BLaER1 treated with 17β-estradiol and CSF1 and Interleukin-3, amounts not matched to agents 10 nM and 100 nM (cell line): ENCODE measurements around the gene GRM4.

Experiments
- H3K27ac ChIP-seq, 11 experiments: shearing (Covaris generic); formaldehyde crosslinking; 2 replicates each; pipeline ENCODE4 v1.8.1; 2022
- H3K27me3 ChIP-seq, 11 experiments: shearing (Covaris generic); formaldehyde crosslinking; 2 replicates each; pipeline ENCODE4 v1.8.1; 2022
- H3K36me3 ChIP-seq, 11 experiments: shearing (Covaris generic); formaldehyde crosslinking; 2 replicates each; pipeline ENCODE4 v1.8.1; 2022
- H3K4me1 ChIP-seq, 10 experiments: shearing (Covaris generic); formaldehyde crosslinking; 2 replicates each; pipeline ENCODE4 v1.8.1; 2022
- H3K4me2 ChIP-seq, 11 experiments: shearing (Covaris generic); formaldehyde crosslinking; 2 replicates each; pipeline ENCODE4 v1.8.1; 2022
- H3K4me3 ChIP-seq, 10 experiments: shearing (Covaris generic); formaldehyde crosslinking; 2 replicates each; pipeline ENCODE4 v1.8.1; 2022
- H3K9ac ChIP-seq, 11 experiments: shearing (Covaris generic); formaldehyde crosslinking; 2 replicates each; pipeline ENCODE4 v1.8.1; 2022
- H3K9me3 ChIP-seq, 11 experiments: shearing (Covaris generic); formaldehyde crosslinking; replicated peaks in 1 of 11; 2 replicates each; pipeline ENCODE4 v1.8.1; 2022
- H4K20me1 ChIP-seq, 11 experiments: shearing (Covaris generic); formaldehyde crosslinking; 2 replicates each; pipeline ENCODE4 v1.8.1; 2022
- Cebpa-rat ChIP-seq, 11 experiments: shearing (Covaris generic); IDR thresholded peaks; 2 replicates each; pipeline ENCODE4 v1.8.1; 2022

GRM4 gene

GRCh38 chr6:34126419-34126818 lies 19.5 kb downstream of the GRM4 start:
- Histone ChIP-seq H3K36me3 (no peaks in the 10 kb centered on the region), H3K4me2 (no peak overlapping the region), H3K4me3 (no peak overlapping the region), H3K9ac (no peak overlapping the region), H4K20me1 (peaks cover 0 to 39% (median under 1%) of the 10 kb centered on the region in 11 experiments; a peak in 10 of 22 replicates), H3K27me3 (peaks cover 0 to 8% (median 0%) of the 10 kb centered on the region in 11 experiments; a peak in 8 of 22 replicates), H3K9me3 (no peaks in the 10 kb centered on the region), H3K27ac (no peak overlapping the region), H3K4me1 (peaks cover 0 to 3% (median under 1%) of the 10 kb centered on the region in 10 experiments; a peak in 4 of 20 replicates)
- no peak for TF ChIP-seq Cebpa-rat (IDR thresholded peaks at IDR 0.05)

- Histone ChIP-seq H3K9ac (no peak overlapping the region), H4K20me1 (peaks cover 0 to 34% (median 0%) of the 10 kb centered on the region in 11 experiments; a peak in 9 of 22 replicates), H3K4me2 (no peak overlapping the region), H3K4me1 (peaks cover 0 to 8% (median 5%) of the 10 kb centered on the region in 10 experiments; a peak in 13 of 20 replicates), H3K9me3 (no peaks in the 10 kb centered on the region), H3K4me3 (no peak overlapping the region), H3K27ac (no peak overlapping the region), H3K36me3 (no peaks in the 10 kb centered on the region), H3K27me3 (peaks cover 0 to 8% (median 0%) of the 10 kb centered on the region in 11 experiments; a peak in 5 of 22 replicates)
- TF ChIP-seq Cebpa-rat (IDR thresholded peaks at IDR 0.05), result no peak
These were observed 19.9 kb downstream of the GRM4 start for GRCh38 chr6:34125939-34126338.

DNA sequence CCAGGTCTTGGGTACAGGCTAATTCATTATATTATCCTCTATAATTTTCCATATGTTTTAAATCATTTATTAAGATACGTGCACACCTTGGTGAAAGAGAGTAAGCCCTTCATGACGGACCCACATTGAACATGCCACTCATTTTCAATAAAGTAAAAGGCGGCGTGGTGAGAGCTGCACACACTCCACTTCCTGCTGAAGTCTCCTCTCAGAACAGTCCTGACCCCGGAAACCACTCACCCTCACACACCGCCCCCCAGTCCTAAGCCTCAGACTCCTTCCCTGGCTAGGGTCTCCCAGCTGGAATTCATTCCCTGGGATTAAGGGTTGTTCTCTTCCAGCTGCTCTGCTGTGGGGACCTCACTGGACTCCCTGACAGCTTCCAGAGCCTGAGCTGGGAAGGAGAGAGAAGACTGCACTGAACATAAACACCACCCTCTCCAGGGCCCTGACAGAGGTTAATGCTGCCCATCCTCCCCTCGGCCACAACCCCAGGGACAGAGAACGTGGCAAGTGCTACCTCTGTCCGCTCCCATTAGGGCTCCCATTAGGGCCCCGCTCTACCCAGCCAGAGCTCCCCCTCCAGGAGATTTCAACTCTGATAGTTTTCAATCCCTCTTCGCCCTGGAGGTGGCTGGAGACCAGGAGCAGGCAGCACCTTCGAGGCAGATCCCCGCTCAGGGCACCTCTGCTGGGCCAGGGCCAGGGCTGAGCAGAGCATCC lies 24.8 kb downstream of the GRM4 start:
- Histone ChIP-seq H3K27ac (no peak overlapping the region), H3K4me2 (peak overlapping the region in 6 of 11 experiments; percentile 0 to 40 (median 16); a peak in 4 of 22 replicates), H4K20me1 (peaks cover 0 to 42% (median 0%) of the 10 kb centered on the region in 11 experiments; a peak in 7 of 22 replicates), H3K36me3 (no peaks in the 10 kb centered on the region), H3K4me3 (no peak overlapping the region), H3K4me1 (peaks cover 0 to 13% (median 10%) of the 10 kb centered on the region in 10 experiments; a peak in 13 of 20 replicates), H3K27me3 (no peaks in the 10 kb centered on the region), H3K9ac (no peak overlapping the region), H3K9me3 (no peaks in the 10 kb centered on the region)
- TF ChIP-seq Cebpa-rat (IDR thresholded peaks at IDR 0.05), result no peak

DNA sequence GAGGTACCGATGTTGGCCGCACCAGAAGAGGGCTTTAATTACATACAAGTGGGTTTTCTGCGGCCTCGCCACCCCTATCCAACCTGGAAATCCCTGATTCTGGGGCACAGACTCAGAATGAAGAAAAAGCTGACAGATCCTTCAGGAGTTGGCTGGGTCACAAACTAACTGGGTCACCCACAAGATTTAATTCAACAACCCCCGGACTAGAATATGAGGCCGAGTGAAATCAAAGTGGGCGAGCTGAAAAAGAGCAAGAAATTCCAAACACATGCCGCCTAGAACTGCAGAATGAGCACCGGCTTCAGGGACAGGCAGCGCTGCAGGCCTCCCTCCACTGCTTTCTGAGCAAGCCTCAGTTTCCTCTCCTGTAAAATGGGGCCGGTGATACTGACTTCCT lies 30.0 kb downstream of the GRM4 start:
- H3K27me3 ChIP-seq, result peaks cover 0 to 5% (median 0%) of the 10 kb centered on the region in 11 experiments; a peak in 3 of 22 replicates
- no peak overlapping the region for H3K27ac ChIP-seq
- H3K9me3 ChIP-seq, result no peaks in the 10 kb centered on the region
- peaks cover 0 to 7% (median 4%) of the 10 kb centered on the region in 10 experiments; a peak in 12 of 20 replicates for H3K4me1 ChIP-seq
- H3K9ac ChIP-seq, result no peak overlapping the region
- no peak overlapping the region for H3K4me3 ChIP-seq
- peaks cover 0 to 72% (median 5%) of the 10 kb centered on the region in 11 experiments; a peak in 10 of 22 replicates for H4K20me1 ChIP-seq
- no peak overlapping the region for H3K4me2 ChIP-seq
- TF ChIP-seq Cebpa-rat (IDR thresholded peaks at IDR 0.05), result no peak
- H3K36me3 ChIP-seq, result no peaks in the 10 kb centered on the region

GRCh38 chr6:34115403-34115795 lies 30.5 kb downstream of the GRM4 start:
- H3K27me3 ChIP-seq, result peaks cover 0 to 5% (median 0%) of the 10 kb centered on the region in 11 experiments; a peak in 3 of 22 replicates

GRCh38 chr6:34114695-34115402 lies 31.0 kb downstream of the GRM4 start:
- H3K4me1 ChIP-seq, result peaks cover 0 to 10% (median 1%) of the 10 kb centered on the region in 10 experiments; a peak in 6 of 20 replicates
- H3K4me2 ChIP-seq, result no peak overlapping the region
- no peak for TF ChIP-seq Cebpa-rat (IDR thresholded peaks at IDR 0.05)
- H3K4me3 ChIP-seq, result no peak overlapping the region
- H3K9ac ChIP-seq, result no peak overlapping the region
- H4K20me1 ChIP-seq, result peaks cover 0 to 64% (median 5%) of the 10 kb centered on the region in 11 experiments; a peak in 10 of 22 replicates
- H3K9me3 ChIP-seq, result no peaks in the 10 kb centered on the region
- H3K27me3 ChIP-seq, result peaks cover 0 to 5% (median 0%) of the 10 kb centered on the region in 11 experiments; a peak in 3 of 22 replicates
- no peak overlapping the region for H3K27ac ChIP-seq
- H3K36me3 ChIP-seq, result no peaks in the 10 kb centered on the region

More at GRCh38 chr6:34115403-34115795, 30.5 kb downstream of the GRM4 start:
- H3K9me3 ChIP-seq, result no peaks in the 10 kb centered on the region
- no peak overlapping the region for H3K4me2 ChIP-seq
- H3K36me3 ChIP-seq, result no peaks in the 10 kb centered on the region
- no peak for TF ChIP-seq Cebpa-rat (IDR thresholded peaks at IDR 0.05)
- peaks cover 0 to 70% (median 5%) of the 10 kb centered on the region in 11 experiments; a peak in 10 of 22 replicates for H4K20me1 ChIP-seq
- H3K27ac ChIP-seq, result no peak overlapping the region
- no peak overlapping the region for H3K4me3 ChIP-seq
- H3K9ac ChIP-seq, result no peak overlapping the region
- H3K4me1 ChIP-seq, result peaks cover 0 to 7% (median 0%) of the 10 kb centered on the region in 10 experiments; a peak in 4 of 20 replicates

GRCh38 chr6:34113532-34113931 lies 32.4 kb downstream of the GRM4 start:
- Histone ChIP-seq H3K4me2 (no peak overlapping the region), H4K20me1 (peaks cover 0 to 67% (median 5%) of the 10 kb centered on the region in 11 experiments; a peak in 9 of 22 replicates), H3K9me3 (no peaks in the 10 kb centered on the region), H3K27me3 (peaks cover 0 to 5% (median 0%) of the 10 kb centered on the region in 11 experiments; a peak in 3 of 22 replicates), H3K4me1 (peaks cover 0 to 13% (median 2%) of the 10 kb centered on the region in 10 experiments; a peak in 6 of 20 replicates), H3K9ac (no peak overlapping the region), H3K36me3 (no peaks in the 10 kb centered on the region), H3K4me3 (no peak overlapping the region), H3K27ac (no peak overlapping the region)
- no peak for TF ChIP-seq Cebpa-rat (IDR thresholded peaks at IDR 0.05)

- H4K20me1 ChIP-seq, result peaks cover 0 to 66% (median 5%) of the 10 kb centered on the region in 11 experiments; a peak in 7 of 22 replicates
- no peak overlapping the region for H3K27ac ChIP-seq
- H3K36me3 ChIP-seq, result no peaks in the 10 kb centered on the region
- H3K4me3 ChIP-seq, result no peak overlapping the region
- no peak overlapping the region for H3K9ac ChIP-seq
- peaks cover 0 to 13% (median 2%) of the 10 kb centered on the region in 10 experiments; a peak in 6 of 20 replicates for H3K4me1 ChIP-seq
- no peak for TF ChIP-seq Cebpa-rat (IDR thresholded peaks at IDR 0.05)
- H3K9me3 ChIP-seq, result no peaks in the 10 kb centered on the region
- H3K27me3 ChIP-seq, result peaks cover 0 to 5% (median 0%) of the 10 kb centered on the region in 11 experiments; a peak in 3 of 22 replicates
- H3K4me2 ChIP-seq, result no peak overlapping the region
These were observed 33.8 kb downstream of the GRM4 start for GRCh38 chr6:34112126-34112525.
